ENCODE measurements around the gene ACOXL. TPM values are rescaled to one million over a fixed set of nuclear protein-coding genes. Genes with fewer than 3 reads are reported as not detected.

Gene ACOXL
- total and polyA plus RNA-seq, 10 of the 15 experiments (the other 5 are each of a cell fraction or from before 2014, with no cell fraction given): 0.05 to 1.3 (median 0.71) TPM

DNA sequence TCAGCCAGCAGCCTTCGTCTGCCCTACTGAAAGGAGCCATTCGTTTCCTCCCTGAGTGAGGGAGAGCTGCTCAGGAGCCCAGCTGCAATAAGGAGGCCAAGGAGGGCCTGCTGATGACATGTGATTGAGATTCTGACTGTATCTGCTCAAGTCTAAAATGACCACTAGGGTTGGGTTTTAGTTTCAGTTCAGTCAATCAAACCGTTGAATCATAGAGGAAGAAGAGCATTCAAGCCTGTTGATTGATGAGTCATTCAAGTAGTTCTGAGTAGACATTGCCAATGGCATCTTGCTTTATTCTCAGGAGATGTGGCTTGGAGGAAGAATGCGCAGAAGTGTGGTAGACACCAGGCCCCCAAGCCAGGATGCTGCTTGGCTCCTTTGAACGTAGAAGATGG, 368.4 kb downstream of the ACOXL start (continued):
- TF ChIP-seq, protein P1, sequence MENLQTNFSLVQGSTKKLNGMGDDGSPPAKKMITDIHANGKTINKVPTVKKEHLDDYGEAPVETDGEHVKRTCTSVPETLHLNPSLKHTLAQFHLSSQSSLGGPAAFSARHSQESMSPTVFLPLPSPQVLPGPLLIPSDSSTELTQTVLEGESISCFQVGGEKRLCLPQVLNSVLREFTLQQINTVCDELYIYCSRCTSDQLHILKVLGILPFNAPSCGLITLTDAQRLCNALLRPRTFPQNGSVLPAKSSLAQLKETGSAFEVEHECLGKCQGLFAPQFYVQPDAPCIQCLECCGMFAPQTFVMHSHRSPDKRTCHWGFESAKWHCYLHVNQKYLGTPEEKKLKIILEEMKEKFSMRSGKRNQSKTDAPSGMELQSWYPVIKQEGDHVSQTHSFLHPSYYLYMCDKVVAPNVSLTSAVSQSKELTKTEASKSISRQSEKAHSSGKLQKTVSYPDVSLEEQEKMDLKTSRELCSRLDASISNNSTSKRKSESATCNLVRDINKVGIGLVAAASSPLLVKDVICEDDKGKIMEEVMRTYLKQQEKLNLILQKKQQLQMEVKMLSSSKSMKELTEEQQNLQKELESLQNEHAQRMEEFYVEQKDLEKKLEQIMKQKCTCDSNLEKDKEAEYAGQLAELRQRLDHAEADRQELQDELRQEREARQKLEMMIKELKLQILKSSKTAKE (IDR thresholded peaks at IDR 0.05; ENCODE audit: low read depth, poor library complexity, severe bottlenecking): no peak
- no peak for TF ChIP-seq NFYB (IDR thresholded peaks at IDR 0.05; ENCODE audit: insufficient read depth, low read depth, low read length)
- TF ChIP-seq, protein P2, sequence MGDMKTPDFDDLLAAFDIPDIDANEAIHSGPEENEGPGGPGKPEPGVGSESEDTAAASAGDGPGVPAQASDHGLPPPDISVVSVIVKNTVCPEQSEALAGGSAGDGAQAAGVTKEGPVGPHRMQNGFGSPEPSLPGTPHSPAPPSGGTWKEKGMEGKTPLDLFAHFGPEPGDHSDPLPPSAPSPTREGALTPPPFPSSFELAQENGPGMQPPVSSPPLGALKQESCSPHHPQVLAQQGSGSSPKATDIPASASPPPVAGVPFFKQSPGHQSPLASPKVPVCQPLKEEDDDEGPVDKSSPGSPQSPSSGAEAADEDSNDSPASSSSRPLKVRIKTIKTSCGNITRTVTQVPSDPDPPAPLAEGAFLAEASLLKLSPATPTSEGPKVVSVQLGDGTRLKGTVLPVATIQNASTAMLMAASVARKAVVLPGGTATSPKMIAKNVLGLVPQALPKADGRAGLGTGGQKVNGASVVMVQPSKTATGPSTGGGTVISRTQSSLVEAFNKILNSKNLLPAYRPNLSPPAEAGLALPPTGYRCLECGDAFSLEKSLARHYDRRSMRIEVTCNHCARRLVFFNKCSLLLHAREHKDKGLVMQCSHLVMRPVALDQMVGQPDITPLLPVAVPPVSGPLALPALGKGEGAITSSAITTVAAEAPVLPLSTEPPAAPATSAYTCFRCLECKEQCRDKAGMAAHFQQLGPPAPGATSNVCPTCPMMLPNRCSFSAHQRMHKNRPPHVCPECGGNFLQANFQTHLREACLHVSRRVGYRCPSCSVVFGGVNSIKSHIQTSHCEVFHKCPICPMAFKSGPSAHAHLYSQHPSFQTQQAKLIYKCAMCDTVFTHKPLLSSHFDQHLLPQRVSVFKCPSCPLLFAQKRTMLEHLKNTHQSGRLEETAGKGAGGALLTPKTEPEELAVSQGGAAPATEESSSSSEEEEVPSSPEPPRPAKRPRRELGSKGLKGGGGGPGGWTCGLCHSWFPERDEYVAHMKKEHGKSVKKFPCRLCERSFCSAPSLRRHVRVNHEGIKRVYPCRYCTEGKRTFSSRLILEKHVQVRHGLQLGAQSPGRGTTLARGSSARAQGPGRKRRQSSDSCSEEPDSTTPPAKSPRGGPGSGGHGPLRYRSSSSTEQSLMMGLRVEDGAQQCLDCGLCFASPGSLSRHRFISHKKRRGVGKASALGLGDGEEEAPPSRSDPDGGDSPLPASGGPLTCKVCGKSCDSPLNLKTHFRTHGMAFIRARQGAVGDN (IDR thresholded peaks at IDR 0.05): no peak
- TF ChIP-seq MEF2B (IDR thresholded peaks at IDR 0.05; ENCODE audit: partially characterized antibody, poor library complexity, severe bottlenecking): peak; percentile 37
- TF ChIP-seq ZBED1 (IDR thresholded peaks at IDR 0.05; ENCODE audit: borderline replicate concordance): 0 out of 2 replicates have a peak, but pooled peaks have one; percentile 44
- no peak for TF ChIP-seq TBL1XR1 (IDR thresholded peaks at IDR 0.05; ENCODE audit: low read depth, low read length)
- TF ChIP-seq ATF7 (IDR thresholded peaks at IDR 0.05; ENCODE audit: low read depth): peak; percentile 64
- TF ChIP-seq, protein P3, sequence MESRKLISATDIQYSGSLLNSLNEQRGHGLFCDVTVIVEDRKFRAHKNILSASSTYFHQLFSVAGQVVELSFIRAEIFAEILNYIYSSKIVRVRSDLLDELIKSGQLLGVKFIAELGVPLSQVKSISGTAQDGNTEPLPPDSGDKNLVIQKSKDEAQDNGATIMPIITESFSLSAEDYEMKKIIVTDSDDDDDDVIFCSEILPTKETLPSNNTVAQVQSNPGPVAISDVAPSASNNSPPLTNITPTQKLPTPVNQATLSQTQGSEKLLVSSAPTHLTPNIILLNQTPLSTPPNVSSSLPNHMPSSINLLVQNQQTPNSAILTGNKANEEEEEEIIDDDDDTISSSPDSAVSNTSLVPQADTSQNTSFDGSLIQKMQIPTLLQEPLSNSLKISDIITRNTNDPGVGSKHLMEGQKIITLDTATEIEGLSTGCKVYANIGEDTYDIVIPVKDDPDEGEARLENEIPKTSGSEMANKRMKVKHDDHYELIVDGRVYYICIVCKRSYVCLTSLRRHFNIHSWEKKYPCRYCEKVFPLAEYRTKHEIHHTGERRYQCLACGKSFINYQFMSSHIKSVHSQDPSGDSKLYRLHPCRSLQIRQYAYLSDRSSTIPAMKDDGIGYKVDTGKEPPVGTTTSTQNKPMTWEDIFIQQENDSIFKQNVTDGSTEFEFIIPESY (IDR thresholded peaks at IDR 0.05): no peak
- peak; percentile 93 for TF ChIP-seq JUNB (IDR thresholded peaks at IDR 0.05)
- TF ChIP-seq SMAD1 (IDR thresholded peaks at IDR 0.05; ENCODE audit: low read depth, partially characterized antibody): no peak
- TF ChIP-seq, protein P4, sequence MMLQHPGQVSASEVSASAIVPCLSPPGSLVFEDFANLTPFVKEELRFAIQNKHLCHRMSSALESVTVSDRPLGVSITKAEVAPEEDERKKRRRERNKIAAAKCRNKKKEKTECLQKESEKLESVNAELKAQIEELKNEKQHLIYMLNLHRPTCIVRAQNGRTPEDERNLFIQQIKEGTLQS (IDR thresholded peaks at IDR 0.05; ENCODE audit: borderline replicate concordance, extremely low read depth, low read depth, low read length): no peak
- no peak for TF ChIP-seq SREBF1 (IDR thresholded peaks at IDR 0.05; ENCODE audit: low read length)
- TF ChIP-seq TCF3 (IDR thresholded peaks at IDR 0.05; ENCODE audit: borderline replicate concordance, insufficient read depth, low read depth, low read length): no peak
- TF ChIP-seq KDM1A (IDR thresholded peaks at IDR 0.05; ENCODE audit: borderline replicate concordance): no peak
- TF ChIP-seq BRCA1 (IDR thresholded peaks at IDR 0.05; ENCODE audit: low read depth, low read length): no peak
- 0 out of 2 replicates have a peak, but pooled peaks have one; percentile 24 for TF ChIP-seq NBN (IDR thresholded peaks at IDR 0.05)
- no peak for TF ChIP-seq CBFB (IDR thresholded peaks at IDR 0.05; ENCODE audit: low read depth)
- TF ChIP-seq SMARCA5 (IDR thresholded peaks at IDR 0.05): no peak
- no peak for TF ChIP-seq SIX5 (IDR thresholded peaks at IDR 0.05; ENCODE audit: low read depth, low read length, severe bottlenecking)

Measured in GM12878 (cell line).